ENCODE results near the gene FGD4.
"Not testable (repeated sequence)": the region's sequence is repeated elsewhere in the genome, so short reads cannot be mapped to it uniquely, and the experiment has no call there.

DNA sequence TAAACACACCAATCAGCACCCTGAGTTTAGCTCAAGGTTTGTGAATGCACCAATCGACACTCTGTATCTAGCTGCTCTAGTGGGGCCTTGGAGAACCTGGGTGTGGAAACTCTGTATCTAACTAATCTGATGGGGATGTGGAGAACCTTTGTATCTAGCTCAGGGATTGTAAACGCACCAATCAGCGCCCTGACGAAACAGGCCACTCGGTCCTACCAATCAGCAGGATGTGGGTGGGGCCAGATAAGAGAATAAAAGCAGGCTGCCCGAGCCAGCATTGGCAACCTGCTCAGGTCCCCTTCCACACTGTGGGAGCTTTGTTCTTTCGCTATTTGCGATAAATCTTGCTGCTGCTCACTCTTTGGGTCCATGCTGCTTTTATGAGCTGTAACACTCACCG, 127.0 kb downstream of the FGD4 start:
- TF ChIP-seq, protein P1, sequence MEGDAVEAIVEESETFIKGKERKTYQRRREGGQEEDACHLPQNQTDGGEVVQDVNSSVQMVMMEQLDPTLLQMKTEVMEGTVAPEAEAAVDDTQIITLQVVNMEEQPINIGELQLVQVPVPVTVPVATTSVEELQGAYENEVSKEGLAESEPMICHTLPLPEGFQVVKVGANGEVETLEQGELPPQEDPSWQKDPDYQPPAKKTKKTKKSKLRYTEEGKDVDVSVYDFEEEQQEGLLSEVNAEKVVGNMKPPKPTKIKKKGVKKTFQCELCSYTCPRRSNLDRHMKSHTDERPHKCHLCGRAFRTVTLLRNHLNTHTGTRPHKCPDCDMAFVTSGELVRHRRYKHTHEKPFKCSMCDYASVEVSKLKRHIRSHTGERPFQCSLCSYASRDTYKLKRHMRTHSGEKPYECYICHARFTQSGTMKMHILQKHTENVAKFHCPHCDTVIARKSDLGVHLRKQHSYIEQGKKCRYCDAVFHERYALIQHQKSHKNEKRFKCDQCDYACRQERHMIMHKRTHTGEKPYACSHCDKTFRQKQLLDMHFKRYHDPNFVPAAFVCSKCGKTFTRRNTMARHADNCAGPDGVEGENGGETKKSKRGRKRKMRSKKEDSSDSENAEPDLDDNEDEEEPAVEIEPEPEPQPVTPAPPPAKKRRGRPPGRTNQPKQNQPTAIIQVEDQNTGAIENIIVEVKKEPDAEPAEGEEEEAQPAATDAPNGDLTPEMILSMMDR (IDR thresholded peaks at IDR 0.05): not testable (repeated sequence)
- not testable (repeated sequence) for TF ChIP-seq POLR2AphosphoS5 (IDR thresholded peaks at IDR 0.05)
